SJSA1 (cell line): ENCODE measurements around the gene MT1A. TPM values are rescaled to one million over a fixed set of nuclear protein-coding genes. Genes with fewer than 3 reads are reported as not detected.

ENCODE experiments used
- DNase-seq, 2 experiments: peaks; one replicate each; pipeline ENCODE4 v3.0.0-alpha.2; 2015 to 2020; ENCODE audit warnings: low spot score in 2 of 2, low read depth in 1 of 2
- H3K27ac ChIP-seq: fragments of 250-450 bp; sonication (Bioruptor Pico); 2 replicates; pipeline ENCODE4 v1.5.1; 2020; ENCODE audit warnings: mild to moderate bottlenecking, moderate library complexity
- H3K27me3 ChIP-seq: fragments of 250-450 bp; sonication (Bioruptor Pico); replicated peaks from 2 replicates; pipeline ENCODE4 v1.5.1; 2020; ENCODE audit warnings: mild to moderate bottlenecking, moderate library complexity
- H3K36me3 ChIP-seq: fragments of 250-450 bp; sonication (Bioruptor Pico); 2 replicates; pipeline ENCODE4 v1.5.1; 2020; ENCODE audit warnings: mild to moderate bottlenecking
- H3K4me1 ChIP-seq: fragments of 250-450 bp; sonication (Bioruptor Pico); replicated peaks from 2 replicates; pipeline ENCODE4 v1.6.1; 2021; ENCODE audit warnings: mild to moderate bottlenecking
- H3K4me3 ChIP-seq: fragments of 250-450 bp; sonication (Bioruptor Pico); 2 replicates; pipeline ENCODE4 v1.5.1; 2020; ENCODE audit warnings: mild to moderate bottlenecking
- H3K9me3 ChIP-seq: fragments of 250-450 bp; sonication (Bioruptor Pico); replicated peaks from 2 replicates; pipeline ENCODE4 v1.5.1; 2020; ENCODE audit warnings: mild to moderate bottlenecking
- total RNA-seq: library from RNA; depleted of rRNA; stranded (reverse); fragments of >200 nt; shearing (Covaris generic); gene quantifications from 2 replicates; pipeline ENCODE4 v1.2.3, GENCODE V29; 2014

MT1A gene
- total RNA-seq, 1 experiment from 2014 or later: not detected

- Histone ChIP-seq H3K4me1 (peaks cover 48% of the 10 kb centered on the region), H3K36me3 (no peaks in the 10 kb centered on the region), H3K27me3 (no peaks in the 10 kb centered on the region), H3K27ac (peak overlapping the region; percentile 92), H3K9me3 (no peaks in the 10 kb centered on the region), H3K4me3 (peak overlapping the region; percentile 1)
- DNase-seq: no peak
Observed at GRCh38 chr16:56606476-56607108, 31.9 kb upstream of the MT1A start.

DNA sequence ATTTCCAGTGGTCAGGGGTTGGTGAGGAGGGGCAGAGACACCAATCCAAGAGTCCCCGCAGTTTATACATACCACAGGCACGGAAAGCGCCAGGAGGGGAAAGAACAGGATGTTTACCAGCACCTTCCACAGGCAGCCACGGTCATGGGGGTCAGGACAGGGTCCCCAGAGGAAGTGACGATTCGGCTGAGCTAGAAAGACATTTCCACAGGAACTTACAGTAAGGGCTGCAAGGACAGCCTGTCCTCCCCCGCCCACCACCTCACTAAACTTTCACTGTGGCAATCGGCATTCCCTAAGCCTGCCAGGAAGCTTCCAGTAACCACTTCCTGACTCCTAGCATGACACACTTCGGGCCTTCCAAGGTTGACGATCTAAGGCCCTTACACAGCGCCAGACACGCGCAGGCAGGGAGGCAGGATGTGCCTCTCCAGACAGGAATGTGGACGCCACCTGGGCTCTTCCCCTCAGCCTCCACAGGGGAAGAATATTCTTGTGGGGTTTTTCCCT, 31.3 kb upstream of the MT1A start:
- Histone ChIP-seq H3K27me3 (no peaks in the 10 kb centered on the region), H3K9me3 (no peaks in the 10 kb centered on the region), H3K4me3 (peak overlapping the region; percentile 1), H3K27ac (peak overlapping the region; percentile 92), H3K4me1 (peaks cover 52% of the 10 kb centered on the region), H3K36me3 (no peaks in the 10 kb centered on the region)
- DNase-seq: peak; percentile 96 to 97

GRCh38 chr16:56607675-56608042, 30.8 kb upstream of the MT1A start:
- Histone ChIP-seq H3K4me1 (peaks cover 57% of the 10 kb centered on the region), H3K4me3 (peak overlapping the region; percentile 47), H3K27ac (peak overlapping the region; percentile 92), H3K9me3 (no peaks in the 10 kb centered on the region), H3K27me3 (no peaks in the 10 kb centered on the region), H3K36me3 (no peaks in the 10 kb centered on the region)
- no peak for DNase-seq

DNA sequence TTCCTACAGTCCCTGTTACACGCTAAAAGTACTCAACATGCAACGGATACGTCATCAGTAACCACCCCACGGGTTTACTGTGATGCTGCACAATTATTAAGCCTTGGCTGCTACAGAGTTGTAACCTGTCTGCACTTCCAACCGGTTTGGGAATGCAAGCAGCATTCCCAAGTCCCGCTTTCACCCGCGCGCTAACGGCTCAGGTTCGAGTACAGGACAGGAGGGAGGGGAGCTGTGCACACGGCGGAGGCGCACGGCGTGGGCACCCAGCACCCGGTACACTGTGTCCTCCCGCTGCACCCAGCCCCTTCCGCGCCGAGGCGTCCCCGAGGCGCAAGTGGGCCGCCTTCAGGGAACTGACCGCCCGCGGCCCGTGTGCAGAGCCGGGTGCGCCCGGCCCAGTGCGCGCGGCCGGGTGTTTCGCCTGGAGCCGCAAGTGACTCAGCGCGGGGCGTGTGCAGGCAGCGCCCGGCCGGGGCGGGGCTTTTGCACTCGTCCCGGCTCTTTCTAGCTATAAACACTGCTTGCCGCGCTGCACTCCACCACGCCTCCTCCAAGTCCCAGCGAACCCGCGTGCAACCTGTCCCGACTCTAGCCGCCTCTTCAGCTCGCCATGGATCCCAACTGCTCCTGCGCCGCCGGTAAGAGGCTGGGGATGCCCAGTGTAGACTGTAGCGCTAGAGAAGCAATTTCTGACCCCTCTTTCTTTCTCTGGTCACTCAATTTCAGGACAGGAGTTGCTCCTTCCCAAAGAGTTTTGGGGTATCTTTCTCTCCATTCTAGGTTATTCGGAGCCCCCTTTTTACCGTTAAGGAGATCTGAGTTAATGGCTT, 30.2 kb upstream of the MT1A start, which contains the start of gene MT2A:
Gene MT2A, plus strand, starts transcription at position 542 of the 833 bp plus-strand sequence. Its CDS starts 72 bp downstream, at position 614.
- no peaks in the 10 kb centered on the region for H3K27me3 ChIP-seq
- peak within 1 kb of the TSS; percentile 47 for H3K4me3 ChIP-seq
- DNase-seq: peak; percentile 90 to 96
- no peaks in the 10 kb centered on the region for H3K9me3 ChIP-seq
- H3K36me3 ChIP-seq: no peaks in the 10 kb centered on the region
- peaks cover 63% of the 10 kb centered on the region for H3K4me1 ChIP-seq
- H3K27ac ChIP-seq: peak within 1 kb of the TSS; percentile 96

GRCh38 chr16:56608876-56609462, 29.5 kb upstream of the MT1A start:
- peaks cover 70% of the 10 kb centered on the region for H3K4me1 ChIP-seq
- no peaks in the 10 kb centered on the region for H3K27me3 ChIP-seq
- peak overlapping the region; percentile 47 for H3K4me3 ChIP-seq
- peak overlapping the region; percentile 96 for H3K27ac ChIP-seq
- no peaks in the 10 kb centered on the region for H3K9me3 ChIP-seq
- DNase-seq: no peak
- no peaks in the 10 kb centered on the region for H3K36me3 ChIP-seq

GRCh38 chr16:56609463-56609921, 29.0 kb upstream of the MT1A start:
- H3K9me3 ChIP-seq: no peaks in the 10 kb centered on the region
- H3K27ac ChIP-seq: peak overlapping the region; percentile 96
- H3K4me3 ChIP-seq: peak overlapping the region; percentile 47
- DNase-seq: peak; percentile 78 to 92
- no peaks in the 10 kb centered on the region for H3K27me3 ChIP-seq
- H3K4me1 ChIP-seq: peaks cover 75% of the 10 kb centered on the region
- no peaks in the 10 kb centered on the region for H3K36me3 ChIP-seq

GRCh38 chr16:56610017-56610608, 28.4 kb upstream of the MT1A start:
- no peaks in the 10 kb centered on the region for H3K27me3 ChIP-seq
- H3K4me1 ChIP-seq: peaks cover 82% of the 10 kb centered on the region
- peak; percentile 73 to 82 for DNase-seq
- H3K36me3 ChIP-seq: no peaks in the 10 kb centered on the region
- H3K9me3 ChIP-seq: no peaks in the 10 kb centered on the region
- peak overlapping the region; percentile 96 for H3K27ac ChIP-seq
- peak overlapping the region; percentile 47 for H3K4me3 ChIP-seq

DNA sequence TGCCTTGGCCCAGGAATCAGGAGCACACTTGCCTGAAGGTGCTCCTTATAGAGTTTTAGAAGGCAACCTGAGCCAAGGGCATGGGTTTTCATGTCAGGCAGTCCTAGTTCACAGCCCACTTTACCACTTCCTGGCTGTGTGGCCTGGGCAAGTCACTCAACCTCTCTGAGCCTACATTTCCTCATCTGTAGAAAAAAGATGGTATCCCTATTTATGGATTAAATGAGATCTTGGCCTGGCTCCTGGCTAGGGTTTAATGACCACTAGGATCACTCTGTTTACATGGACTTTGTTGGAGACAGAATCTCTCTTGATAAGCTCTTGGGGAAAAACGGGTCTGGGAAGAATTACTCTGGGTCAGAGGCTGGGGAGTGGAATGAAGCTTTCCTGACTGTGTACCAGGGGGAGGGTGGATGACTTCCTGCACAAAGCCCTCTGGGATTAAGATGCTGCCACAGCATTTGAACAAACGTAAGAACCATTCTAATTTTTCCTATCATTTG, 27.8 kb upstream of the MT1A start:
- H3K4me3 ChIP-seq: peak overlapping the region; percentile 47

DNA sequence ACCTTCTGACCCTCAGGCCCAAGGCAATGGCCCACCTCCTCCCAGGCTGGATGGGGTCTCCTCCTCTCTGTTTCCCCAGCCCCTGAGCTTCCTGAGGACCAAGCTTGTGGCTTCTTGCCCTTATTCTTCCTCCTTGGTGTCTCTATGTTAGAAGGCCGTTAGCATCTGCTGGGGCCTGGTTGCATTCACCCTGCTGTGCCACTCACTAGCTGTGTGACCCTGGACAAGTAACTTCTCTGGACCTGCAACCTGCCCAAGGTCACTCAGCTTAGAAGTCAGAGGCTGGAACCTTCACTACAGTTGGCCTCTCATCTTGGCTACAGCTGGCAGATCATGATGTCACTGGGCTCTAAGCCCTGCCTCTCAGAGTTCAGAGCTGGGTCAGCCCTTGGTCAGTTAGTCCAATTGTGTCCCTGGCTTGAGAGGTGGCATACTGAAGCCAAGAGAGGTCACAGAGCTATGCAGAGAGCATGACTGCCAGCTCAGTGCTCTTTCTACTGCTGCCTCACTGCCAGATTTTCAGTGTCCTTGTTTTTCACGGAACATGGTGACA, 27.1 kb upstream of the MT1A start:
- peak in 1 of 2 experiments; percentile 37 for DNase-seq
- Histone ChIP-seq H3K36me3 (no peaks in the 10 kb centered on the region), H3K4me3 (no peak overlapping the region), H3K27me3 (no peaks in the 10 kb centered on the region), H3K27ac (peak overlapping the region; percentile 96), H3K9me3 (no peaks in the 10 kb centered on the region), H3K4me1 (peaks cover 74% of the 10 kb centered on the region)

More for the DNA sequence above, 27.8 kb upstream of the MT1A start:
- peak overlapping the region; percentile 96 for H3K27ac ChIP-seq
- no peaks in the 10 kb centered on the region for H3K9me3 ChIP-seq
- no peak for DNase-seq
- peaks cover 81% of the 10 kb centered on the region for H3K4me1 ChIP-seq
- no peaks in the 10 kb centered on the region for H3K36me3 ChIP-seq
- no peaks in the 10 kb centered on the region for H3K27me3 ChIP-seq

DNA sequence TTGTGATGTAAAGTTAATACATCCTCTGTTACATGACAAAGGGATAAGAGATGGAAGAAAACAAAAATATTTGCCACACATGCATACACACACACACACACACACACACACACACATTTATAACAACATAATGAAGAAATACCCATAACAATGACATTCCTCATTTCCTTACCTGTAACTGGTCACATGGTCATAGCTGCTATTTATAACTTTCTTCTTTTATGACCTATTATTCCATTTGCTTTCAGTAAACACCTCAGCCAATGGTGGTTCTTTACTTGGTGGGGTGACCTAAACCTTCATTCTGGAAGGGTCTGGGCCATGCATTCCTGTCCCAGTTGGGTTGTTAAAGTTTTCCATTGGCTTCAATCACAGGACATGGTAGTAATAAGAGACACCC, 24.8 kb upstream of the MT1A start:
- Histone ChIP-seq H3K9me3 (no peaks in the 10 kb centered on the region), H3K27ac (peak overlapping the region; percentile 60), H3K36me3 (no peaks in the 10 kb centered on the region), H3K27me3 (no peaks in the 10 kb centered on the region), H3K4me3 (0 out of 2 replicates have a peak overlapping the region, but pooled peaks have one; percentile 1), H3K4me1 (peaks cover 55% of the 10 kb centered on the region)
- no peak for DNase-seq

DNA sequence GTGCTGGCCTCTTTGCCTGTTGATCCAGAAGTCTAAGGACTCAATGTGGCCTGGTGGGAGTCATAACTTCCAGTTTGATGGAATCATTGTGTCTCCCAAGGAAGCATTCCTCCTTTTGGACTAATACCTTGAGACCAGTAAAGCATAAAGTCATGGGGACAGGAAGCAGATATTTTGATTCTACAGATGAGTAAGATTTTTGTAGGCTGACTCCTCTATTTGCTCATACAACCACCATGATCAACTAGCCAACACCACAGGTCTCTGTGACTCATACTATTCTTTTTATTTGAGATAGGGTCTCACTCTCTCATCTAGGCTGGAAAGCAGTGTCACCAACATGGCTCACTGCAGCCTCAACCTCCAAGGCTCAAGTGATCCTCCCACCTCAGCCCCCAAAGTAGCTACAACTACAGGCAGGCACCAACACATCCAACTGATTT, 23.9 kb upstream of the MT1A start:
- DNase-seq: peak in 1 of 2 experiments; percentile 75
- H3K4me3 ChIP-seq: 0 out of 2 replicates have a peak overlapping the region, but pooled peaks have one; percentile 1
- H3K27ac ChIP-seq: peak overlapping the region; percentile 60
- H3K27me3 ChIP-seq: no peaks in the 10 kb centered on the region
- no peaks in the 10 kb centered on the region for H3K9me3 ChIP-seq
- peaks cover 55% of the 10 kb centered on the region for H3K4me1 ChIP-seq
- no peaks in the 10 kb centered on the region for H3K36me3 ChIP-seq

DNA sequence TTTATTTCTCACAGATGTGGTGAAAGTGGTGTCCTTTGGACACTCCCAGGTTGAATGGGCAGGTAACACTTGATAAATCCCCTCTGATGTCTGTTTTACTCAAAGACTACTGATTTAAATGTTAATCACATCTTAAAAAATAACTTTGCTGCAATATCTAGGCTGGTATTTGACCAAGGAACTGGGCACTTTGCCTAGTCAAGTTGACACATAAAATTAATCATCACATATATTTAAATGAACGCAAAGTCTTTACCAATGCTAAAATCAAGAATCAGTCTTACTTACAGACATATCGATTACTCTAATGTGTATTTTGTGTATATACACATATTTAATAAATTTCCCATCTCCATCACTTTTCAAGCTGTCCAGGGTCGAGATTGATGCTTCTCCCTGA, 23.1 kb upstream of the MT1A start:
- Histone ChIP-seq H3K27me3 (no peaks in the 10 kb centered on the region), H3K4me3 (no peak overlapping the region), H3K27ac (peak overlapping the region; percentile 49; the same call in 1 of the 2 replicates), H3K9me3 (no peaks in the 10 kb centered on the region), H3K36me3 (no peaks in the 10 kb centered on the region), H3K4me1 (peaks cover 49% of the 10 kb centered on the region)
- DNase-seq: no peak
